ENCODE measurements around the gene DSCAML1.

DSCAML1 gene

DNA sequence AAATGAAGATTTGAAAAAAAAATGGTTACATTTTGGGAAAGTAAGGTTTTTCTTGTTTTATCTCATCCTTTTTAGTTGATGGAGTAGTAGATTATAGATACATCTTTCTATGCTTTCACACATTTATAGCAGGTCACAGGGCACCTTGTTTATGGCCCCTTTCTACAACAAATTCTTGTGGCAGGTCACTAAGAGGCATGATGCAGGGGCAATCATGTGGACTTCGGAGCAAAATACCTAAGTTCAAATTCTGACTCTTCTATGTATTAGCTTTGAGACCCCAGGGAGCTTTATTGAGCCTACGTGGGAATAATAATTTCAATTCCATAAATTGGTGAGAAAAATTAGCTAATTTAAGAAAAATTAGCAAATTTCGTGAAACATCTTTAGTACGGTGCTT is 177.4 kb downstream of the DSCAML1 start:
- Mint-ChIP-seq H3K27ac (no peak overlapping the region), H3K36me3 (ENCODE audit: low read depth) (no peaks in the 10 kb centered on the region), H3K27me3 (ENCODE audit: low read depth, poor library complexity) (peaks cover 47% of the 10 kb centered on the region), H3K4me3 (no peak overlapping the region), H3K9me3 (peaks cover 11% of the 10 kb centered on the region), H3K4me1 (peaks cover 12% of the 10 kb centered on the region)
- TF ChIP-seq CTCF (IDR thresholded peaks at IDR 0.05): no peak
- no peak for DNase-seq

DNA sequence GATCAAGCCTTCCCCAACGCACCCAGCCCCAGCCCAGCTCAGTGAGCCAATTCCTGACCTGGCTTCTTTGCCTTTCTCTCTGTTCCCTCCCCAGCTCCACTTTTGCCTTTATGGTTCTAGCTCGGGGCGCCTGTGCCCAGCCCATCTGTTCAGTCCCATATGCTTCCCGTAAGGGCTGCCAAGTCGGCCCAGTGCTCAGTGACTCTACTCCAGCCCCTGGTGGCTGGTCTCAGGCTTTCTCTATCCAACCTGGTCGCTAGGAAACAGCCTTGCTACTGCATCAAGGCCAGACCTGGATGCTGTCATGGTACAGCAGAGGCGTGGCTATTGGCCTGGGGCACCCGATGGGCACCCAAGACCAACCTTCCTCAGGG is 178.0 kb downstream of the DSCAML1 start:
- Mint-ChIP-seq H3K4me3 (no peak overlapping the region), H3K27ac (no peak overlapping the region), H3K27me3 (ENCODE audit: low read depth, poor library complexity) (peaks cover 49% of the 10 kb centered on the region), H3K36me3 (ENCODE audit: low read depth) (no peaks in the 10 kb centered on the region), H3K4me1 (peaks cover 12% of the 10 kb centered on the region), H3K9me3 (peaks cover 11% of the 10 kb centered on the region)
- DNase-seq: no peak
- TF ChIP-seq CTCF (IDR thresholded peaks at IDR 0.05): peak; percentile 14

DNA sequence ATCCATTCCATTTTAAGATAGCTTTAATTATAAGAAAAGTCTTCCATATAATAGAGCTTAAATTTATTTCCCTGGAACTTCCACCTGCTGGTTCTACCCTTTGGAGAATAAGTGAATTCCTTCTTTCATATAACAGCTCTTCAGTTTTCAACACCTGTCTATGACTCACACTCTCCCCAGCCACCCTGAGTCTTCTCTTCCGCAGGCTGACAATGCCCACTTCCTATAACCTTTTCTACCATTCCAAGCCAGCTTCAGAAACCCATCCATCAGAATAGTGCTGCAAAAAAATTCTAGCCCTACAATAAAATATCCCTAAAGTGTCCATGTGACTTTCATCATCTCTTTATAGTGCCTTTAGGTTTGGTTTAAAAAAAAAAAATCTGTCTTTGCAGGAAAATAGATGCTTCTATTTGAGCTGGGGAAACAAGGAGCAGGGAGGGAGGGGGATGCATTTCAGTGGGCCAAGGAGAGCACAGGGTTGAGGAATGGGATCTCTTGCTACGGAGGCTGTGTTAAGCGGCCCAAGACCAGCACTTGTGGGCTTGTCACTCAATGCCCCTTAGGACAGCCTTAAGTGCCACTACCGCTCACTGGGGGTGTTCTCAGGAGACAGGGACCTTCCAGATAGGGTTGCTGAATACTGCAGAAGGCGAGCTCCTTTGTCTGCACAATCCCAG is 178.6 kb downstream of the DSCAML1 start:
- TF ChIP-seq CTCF (IDR thresholded peaks at IDR 0.05): no peak
- peaks cover 12% of the 10 kb centered on the region for H3K4me1 Mint-ChIP-seq
- no peaks in the 10 kb centered on the region for H3K36me3 Mint-ChIP-seq (ENCODE audit: low read depth)
- H3K9me3 Mint-ChIP-seq: peaks cover 11% of the 10 kb centered on the region
- H3K27me3 Mint-ChIP-seq (ENCODE audit: low read depth, poor library complexity): peaks cover 46% of the 10 kb centered on the region
- H3K4me3 Mint-ChIP-seq: no peak overlapping the region
- DNase-seq: no peak
- H3K27ac Mint-ChIP-seq: no peak overlapping the region

- TF ChIP-seq CTCF (IDR thresholded peaks at IDR 0.05): no peak
- Mint-ChIP-seq H3K27ac (no peak overlapping the region), H3K9me3 (peaks cover 11% of the 10 kb centered on the region), H3K4me1 (peaks cover 12% of the 10 kb centered on the region), H3K27me3 (ENCODE audit: low read depth, poor library complexity) (peaks cover 56% of the 10 kb centered on the region), H3K36me3 (ENCODE audit: low read depth) (no peaks in the 10 kb centered on the region), H3K4me3 (no peak overlapping the region)
- DNase-seq: no peak
These were observed 180.0 kb downstream of the DSCAML1 start for GRCh38 chr11:117616979-117617378.

DNA sequence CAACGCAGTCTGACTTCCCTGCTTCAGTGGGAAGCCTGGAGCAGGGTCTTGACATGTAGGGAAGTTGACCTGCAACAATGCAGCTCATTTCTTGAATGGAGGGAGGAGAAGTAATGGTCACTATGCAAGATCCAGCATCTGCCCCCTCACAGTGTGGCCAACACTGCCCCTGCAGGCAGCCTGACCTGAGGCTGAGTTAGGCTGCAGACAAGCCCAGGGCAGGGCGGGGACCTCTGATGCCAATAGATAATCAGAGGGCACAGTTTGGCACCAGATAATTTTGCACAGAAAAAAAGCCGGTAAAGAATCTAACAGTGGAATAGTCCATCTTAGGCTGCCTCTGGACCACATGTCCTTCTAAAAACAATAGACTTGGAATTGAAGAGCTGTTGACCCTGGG is 182.3 kb downstream of the DSCAML1 start:
- Mint-ChIP-seq H3K4me1 (peaks cover 7% of the 10 kb centered on the region), H3K27me3 (ENCODE audit: low read depth, poor library complexity) (peaks cover 70% of the 10 kb centered on the region), H3K27ac (no peak overlapping the region)

More for the DNA sequence above, 182.3 kb downstream of the DSCAML1 start:
- Mint-ChIP-seq H3K4me3 (no peak overlapping the region), H3K36me3 (ENCODE audit: low read depth) (no peaks in the 10 kb centered on the region), H3K9me3 (peaks cover 4% of the 10 kb centered on the region)
- no peak for TF ChIP-seq CTCF (IDR thresholded peaks at IDR 0.05)
- DNase-seq: no peak
